PFSK-1 (cell line): Measurements from ENCODE around the gene PLA2G4C.
A peak's percentile ranks its signal among the peaks of the same experiment; 100 is the strongest.

ENCODE experiments used
- REST ChIP-seq, 2 experiments: IDR thresholded peaks; 2 replicates each; pipeline versions ENCODE4 v1.6.1 to v1.8.0; 2011 to 2012; ENCODE audit warnings: low read depth in 2 of 2, low read length in 2 of 2, control low read depth in 1 of 2, inconsistent platforms in 1 of 2, mild to moderate bottlenecking in 1 of 2, moderate library complexity in 1 of 2; ENCODE audit not compliant: insufficient read depth in 1 of 2
- TAF1 ChIP-seq: IDR thresholded peaks from 2 replicates; pipeline ENCODE4 v1.6.1; 2012; ENCODE audit warnings: low read length, control low read depth, borderline replicate concordance; ENCODE audit not compliant: insufficient read depth

GRCh38 chr19:48110350-48110966 lies at the start of gene PLA2G4C:
- TF ChIP-seq TAF1 (no peak), REST (IDR thresholded peaks at IDR 0.05; ENCODE audit: insufficient read depth in 1 of 2, low read depth in 2 of 2, low read length in 2 of 2) (peak; percentile 94 to 96)
